HG02884 (cell line): ENCODE data around the gene POU6F1.

Experiments
- ATAC-seq: cut with Tn5 transposase; IDR thresholded peaks from one replicate; pipeline ENCODE4 v1.9.1; 2021; ENCODE audit warnings: mild to moderate bottlenecking, moderate library complexity; ENCODE audit not compliant: unreplicated experiment

POU6F1 gene

GRCh38 chr12:51198568-51199365 is 19.1 kb downstream of the POU6F1 start:
- ATAC-seq, result no peak

GRCh38 chr12:51197736-51198567 is 19.9 kb downstream of the POU6F1 start:
- no peak for ATAC-seq

GRCh38 chr12:51196547-51196946 is 21.3 kb downstream of the POU6F1 start:
- no peak for ATAC-seq

GRCh38 chr12:51195841-51196240 is 22.0 kb downstream of the POU6F1 start:
- no peak for ATAC-seq

GRCh38 chr12:51192284-51192671 is 25.6 kb downstream of the POU6F1 start:
- ATAC-seq, result no peak

GRCh38 chr12:51191516-51192283 is 26.2 kb downstream of the POU6F1 start:
- no peak for ATAC-seq

- ATAC-seq, result no peak
Measured at GRCh38 chr12:51190820-51191219, 27.0 kb downstream of the POU6F1 start.

GRCh38 chr12:51189790-51190355 is 28.0 kb downstream of the POU6F1 start:
- ATAC-seq, result no peak

- ATAC-seq, result no peak
Measured at GRCh38 chr12:51188359-51189051, 29.4 kb downstream of the POU6F1 start.

- no peak for ATAC-seq
Measured at GRCh38 chr12:51187370-51187987, 30.4 kb downstream of the POU6F1 start.

- ATAC-seq, result no peak
Measured at GRCh38 chr12:51186465-51187085, 31.3 kb downstream of the POU6F1 start.

- ATAC-seq, result no peak
Measured at GRCh38 chr12:51185171-51185717, 32.6 kb downstream of the POU6F1 start.

GRCh38 chr12:51183816-51184215 is 34.0 kb downstream of the POU6F1 start:
- ATAC-seq, result no peak

- no peak for ATAC-seq
Measured at GRCh38 chr12:51183349-51183748, 34.5 kb downstream of the POU6F1 start.

- no peak for ATAC-seq
Measured at GRCh38 chr12:51181558-51181957, 36.3 kb downstream of the POU6F1 start.

- no peak for ATAC-seq
Measured at GRCh38 chr12:51177897-51178296, 40.0 kb downstream of the POU6F1 start.

GRCh38 chr12:51174501-51174900 is 43.4 kb downstream of the POU6F1 start:
- no peak for ATAC-seq

GRCh38 chr12:51172515-51173431 is 45.1 kb downstream of the POU6F1 start, which contains the start of gene TFCP2:
TFCP2 (minus strand) TSS chr12:51173135; CDS start chr12:51172422, 713 bp downstream.
- peak; percentile 83 for ATAC-seq
